ENCODE results near the gene IL1RAP. TPM values are rescaled to one million over a fixed set of nuclear protein-coding genes. Genes with fewer than 3 reads are reported as not detected.

Gene IL1RAP
- total and polyA plus RNA-seq, 2 experiments from 2014 or later: 3.6 to 5.0 TPM

DNA sequence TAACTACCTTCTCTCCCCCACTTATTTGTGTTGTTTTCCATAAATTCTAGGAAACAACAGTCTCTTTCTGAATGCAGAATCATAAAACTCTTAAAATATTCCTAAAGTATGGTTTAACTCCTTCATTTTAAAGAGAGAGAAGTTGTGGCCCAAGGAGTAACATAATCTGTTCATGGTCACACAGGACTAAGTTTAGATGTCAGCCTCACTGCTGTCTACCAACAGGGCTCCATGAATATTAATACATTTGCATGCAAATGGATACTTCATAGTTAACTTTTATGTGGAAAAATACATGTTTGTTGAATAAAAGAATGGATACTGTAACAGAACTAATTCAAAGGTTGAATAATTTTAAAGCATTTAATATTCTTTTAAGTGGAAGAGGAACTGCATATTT, 18.5 kb upstream of the IL1RAP start:
- Histone ChIP-seq H2AFZ (no peak overlapping the region), H3K27ac (ENCODE audit: low read depth) (no peak overlapping the region), H3K4me3 (no peak overlapping the region), H3F3A (replicated peaks; ENCODE audit: low read depth) (no peaks in the 10 kb centered on the region), H3K4me1 (ENCODE audit: insufficient read depth) (no peaks in the 10 kb centered on the region), H3K27me3 (ENCODE audit: insufficient read depth) (no peaks in the 10 kb centered on the region), H3K36me3 (ENCODE audit: insufficient read depth) (no peaks in the 10 kb centered on the region), H4K20me1 (replicated peaks; ENCODE audit: insufficient read depth) (no peaks in the 10 kb centered on the region), H3K4me2 (no peak overlapping the region), H3K9me2 (ENCODE audit: insufficient read depth) (no peaks in the 10 kb centered on the region), H3K79me2 (replicated peaks; ENCODE audit: insufficient read depth) (no peaks in the 10 kb centered on the region)
- H3K4me1 Mint-ChIP-seq: peaks cover 10% of the 10 kb centered on the region
- H3K4me3 Mint-ChIP-seq: no peak overlapping the region
- ATAC-seq (no peak), DNase-seq (ENCODE audit: low spot score) (no peak)
- H3K27ac Mint-ChIP-seq: no peak overlapping the region
- TF ChIP-seq, protein P1, sequence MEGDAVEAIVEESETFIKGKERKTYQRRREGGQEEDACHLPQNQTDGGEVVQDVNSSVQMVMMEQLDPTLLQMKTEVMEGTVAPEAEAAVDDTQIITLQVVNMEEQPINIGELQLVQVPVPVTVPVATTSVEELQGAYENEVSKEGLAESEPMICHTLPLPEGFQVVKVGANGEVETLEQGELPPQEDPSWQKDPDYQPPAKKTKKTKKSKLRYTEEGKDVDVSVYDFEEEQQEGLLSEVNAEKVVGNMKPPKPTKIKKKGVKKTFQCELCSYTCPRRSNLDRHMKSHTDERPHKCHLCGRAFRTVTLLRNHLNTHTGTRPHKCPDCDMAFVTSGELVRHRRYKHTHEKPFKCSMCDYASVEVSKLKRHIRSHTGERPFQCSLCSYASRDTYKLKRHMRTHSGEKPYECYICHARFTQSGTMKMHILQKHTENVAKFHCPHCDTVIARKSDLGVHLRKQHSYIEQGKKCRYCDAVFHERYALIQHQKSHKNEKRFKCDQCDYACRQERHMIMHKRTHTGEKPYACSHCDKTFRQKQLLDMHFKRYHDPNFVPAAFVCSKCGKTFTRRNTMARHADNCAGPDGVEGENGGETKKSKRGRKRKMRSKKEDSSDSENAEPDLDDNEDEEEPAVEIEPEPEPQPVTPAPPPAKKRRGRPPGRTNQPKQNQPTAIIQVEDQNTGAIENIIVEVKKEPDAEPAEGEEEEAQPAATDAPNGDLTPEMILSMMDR (conservative IDR thresholded peaks at IDR 0.05; ENCODE audit: low read depth in 2 of 2): no peak
- TF ChIP-seq JUNB (IDR thresholded peaks at IDR 0.05; ENCODE audit: unreplicated experiment) (no peak), CREB1 (CRISPR knock-in tag; IDR thresholded peaks at IDR 0.05; ENCODE audit: low read depth) (no peak), EZH2 (IDR thresholded peaks at IDR 0.05; ENCODE audit: low read depth, unreplicated experiment) (no peak), EZH2phosphoT487 (IDR thresholded peaks at IDR 0.05; ENCODE audit: unreplicated experiment) (no peak), STAT1 (IDR thresholded peaks at IDR 0.05; ENCODE audit: unreplicated experiment) (no peak), NANOG (IDR thresholded peaks at IDR 0.05; ENCODE audit: borderline replicate concordance) (no peak), POLR2AphosphoS5 (IDR thresholded peaks at IDR 0.05; ENCODE audit: low read depth) (no peak), ZNF331 (CRISPR knock-in tag; IDR thresholded peaks at IDR 0.05; ENCODE audit: low read depth) (no peak), ZNF114 (CRISPR knock-in tag; IDR thresholded peaks at IDR 0.05) (no peak)
- TF ChIP-seq, protein P2, sequence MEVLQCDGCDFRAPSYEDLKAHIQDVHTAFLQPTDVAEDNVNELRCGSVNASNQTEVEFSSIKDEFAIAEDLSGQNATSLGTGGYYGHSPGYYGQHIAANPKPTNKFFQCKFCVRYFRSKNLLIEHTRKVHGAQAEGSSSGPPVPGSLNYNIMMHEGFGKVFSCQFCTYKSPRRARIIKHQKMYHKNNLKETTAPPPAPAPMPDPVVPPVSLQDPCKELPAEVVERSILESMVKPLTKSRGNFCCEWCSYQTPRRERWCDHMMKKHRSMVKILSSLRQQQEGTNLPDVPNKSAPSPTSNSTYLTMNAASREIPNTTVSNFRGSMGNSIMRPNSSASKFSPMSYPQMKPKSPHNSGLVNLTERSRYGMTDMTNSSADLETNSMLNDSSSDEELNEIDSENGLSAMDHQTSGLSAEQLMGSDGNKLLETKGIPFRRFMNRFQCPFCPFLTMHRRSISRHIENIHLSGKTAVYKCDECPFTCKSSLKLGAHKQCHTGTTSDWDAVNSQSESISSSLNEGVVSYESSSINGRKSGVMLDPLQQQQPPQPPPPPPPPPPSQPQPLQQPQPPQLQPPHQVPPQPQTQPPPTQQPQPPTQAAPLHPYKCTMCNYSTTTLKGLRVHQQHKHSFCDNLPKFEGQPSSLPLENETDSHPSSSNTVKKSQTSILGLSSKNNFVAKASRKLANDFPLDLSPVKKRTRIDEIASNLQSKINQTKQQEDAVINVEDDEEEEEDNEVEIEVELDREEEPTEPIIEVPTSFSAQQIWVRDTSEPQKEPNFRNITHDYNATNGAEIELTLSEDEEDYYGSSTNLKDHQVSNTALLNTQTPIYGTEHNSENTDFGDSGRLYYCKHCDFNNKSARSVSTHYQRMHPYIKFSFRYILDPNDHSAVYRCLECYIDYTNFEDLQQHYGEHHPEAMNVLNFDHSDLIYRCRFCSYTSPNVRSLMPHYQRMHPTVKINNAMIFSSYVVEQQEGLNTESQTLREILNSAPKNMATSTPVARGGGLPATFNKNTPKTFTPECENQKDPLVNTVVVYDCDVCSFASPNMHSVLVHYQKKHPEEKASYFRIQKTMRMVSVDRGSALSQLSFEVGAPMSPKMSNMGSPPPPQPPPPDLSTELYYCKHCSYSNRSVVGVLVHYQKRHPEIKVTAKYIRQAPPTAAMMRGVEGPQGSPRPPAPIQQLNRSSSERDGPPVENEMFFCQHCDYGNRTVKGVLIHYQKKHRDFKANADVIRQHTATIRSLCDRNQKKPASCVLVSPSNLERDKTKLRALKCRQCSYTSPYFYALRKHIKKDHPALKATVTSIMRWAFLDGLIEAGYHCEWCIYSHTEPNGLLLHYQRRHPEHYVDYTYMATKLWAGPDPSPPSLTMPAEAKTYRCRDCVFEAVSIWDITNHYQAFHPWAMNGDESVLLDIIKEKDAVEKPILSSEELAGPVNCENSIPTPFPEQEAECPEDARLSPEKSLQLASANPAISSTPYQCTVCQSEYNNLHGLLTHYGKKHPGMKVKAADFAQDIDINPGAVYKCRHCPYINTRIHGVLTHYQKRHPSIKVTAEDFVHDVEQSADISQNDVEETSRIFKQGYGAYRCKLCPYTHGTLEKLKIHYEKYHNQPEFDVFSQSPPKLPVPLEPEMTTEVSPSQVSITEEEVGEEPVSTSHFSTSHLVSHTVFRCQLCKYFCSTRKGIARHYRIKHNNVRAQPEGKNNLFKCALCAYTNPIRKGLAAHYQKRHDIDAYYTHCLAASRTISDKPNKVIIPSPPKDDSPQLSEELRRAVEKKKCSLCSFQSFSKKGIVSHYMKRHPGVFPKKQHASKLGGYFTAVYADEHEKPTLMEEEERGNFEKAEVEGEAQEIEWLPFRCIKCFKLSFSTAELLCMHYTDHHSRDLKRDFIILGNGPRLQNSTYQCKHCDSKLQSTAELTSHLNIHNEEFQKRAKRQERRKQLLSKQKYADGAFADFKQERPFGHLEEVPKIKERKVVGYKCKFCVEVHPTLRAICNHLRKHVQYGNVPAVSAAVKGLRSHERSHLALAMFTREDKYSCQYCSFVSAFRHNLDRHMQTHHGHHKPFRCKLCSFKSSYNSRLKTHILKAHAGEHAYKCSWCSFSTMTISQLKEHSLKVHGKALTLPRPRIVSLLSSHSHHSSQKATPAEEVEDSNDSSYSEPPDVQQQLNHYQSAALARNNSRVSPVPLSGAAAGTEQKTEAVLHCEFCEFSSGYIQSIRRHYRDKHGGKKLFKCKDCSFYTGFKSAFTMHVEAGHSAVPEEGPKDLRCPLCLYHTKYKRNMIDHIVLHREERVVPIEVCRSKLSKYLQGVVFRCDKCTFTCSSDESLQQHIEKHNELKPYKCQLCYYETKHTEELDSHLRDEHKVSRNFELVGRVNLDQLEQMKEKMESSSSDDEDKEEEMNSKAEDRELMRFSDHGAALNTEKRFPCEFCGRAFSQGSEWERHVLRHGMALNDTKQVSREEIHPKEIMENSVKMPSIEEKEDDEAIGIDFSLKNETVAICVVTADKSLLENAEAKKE (CRISPR knock-in tag; IDR thresholded peaks at IDR 0.05): no peak
- TF ChIP-seq, protein P3, sequence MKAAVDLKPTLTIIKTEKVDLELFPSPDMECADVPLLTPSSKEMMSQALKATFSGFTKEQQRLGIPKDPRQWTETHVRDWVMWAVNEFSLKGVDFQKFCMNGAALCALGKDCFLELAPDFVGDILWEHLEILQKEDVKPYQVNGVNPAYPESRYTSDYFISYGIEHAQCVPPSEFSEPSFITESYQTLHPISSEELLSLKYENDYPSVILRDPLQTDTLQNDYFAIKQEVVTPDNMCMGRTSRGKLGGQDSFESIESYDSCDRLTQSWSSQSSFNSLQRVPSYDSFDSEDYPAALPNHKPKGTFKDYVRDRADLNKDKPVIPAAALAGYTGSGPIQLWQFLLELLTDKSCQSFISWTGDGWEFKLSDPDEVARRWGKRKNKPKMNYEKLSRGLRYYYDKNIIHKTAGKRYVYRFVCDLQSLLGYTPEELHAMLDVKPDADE (IDR thresholded peaks at IDR 0.05): no peak
- TF ChIP-seq, protein P4, sequence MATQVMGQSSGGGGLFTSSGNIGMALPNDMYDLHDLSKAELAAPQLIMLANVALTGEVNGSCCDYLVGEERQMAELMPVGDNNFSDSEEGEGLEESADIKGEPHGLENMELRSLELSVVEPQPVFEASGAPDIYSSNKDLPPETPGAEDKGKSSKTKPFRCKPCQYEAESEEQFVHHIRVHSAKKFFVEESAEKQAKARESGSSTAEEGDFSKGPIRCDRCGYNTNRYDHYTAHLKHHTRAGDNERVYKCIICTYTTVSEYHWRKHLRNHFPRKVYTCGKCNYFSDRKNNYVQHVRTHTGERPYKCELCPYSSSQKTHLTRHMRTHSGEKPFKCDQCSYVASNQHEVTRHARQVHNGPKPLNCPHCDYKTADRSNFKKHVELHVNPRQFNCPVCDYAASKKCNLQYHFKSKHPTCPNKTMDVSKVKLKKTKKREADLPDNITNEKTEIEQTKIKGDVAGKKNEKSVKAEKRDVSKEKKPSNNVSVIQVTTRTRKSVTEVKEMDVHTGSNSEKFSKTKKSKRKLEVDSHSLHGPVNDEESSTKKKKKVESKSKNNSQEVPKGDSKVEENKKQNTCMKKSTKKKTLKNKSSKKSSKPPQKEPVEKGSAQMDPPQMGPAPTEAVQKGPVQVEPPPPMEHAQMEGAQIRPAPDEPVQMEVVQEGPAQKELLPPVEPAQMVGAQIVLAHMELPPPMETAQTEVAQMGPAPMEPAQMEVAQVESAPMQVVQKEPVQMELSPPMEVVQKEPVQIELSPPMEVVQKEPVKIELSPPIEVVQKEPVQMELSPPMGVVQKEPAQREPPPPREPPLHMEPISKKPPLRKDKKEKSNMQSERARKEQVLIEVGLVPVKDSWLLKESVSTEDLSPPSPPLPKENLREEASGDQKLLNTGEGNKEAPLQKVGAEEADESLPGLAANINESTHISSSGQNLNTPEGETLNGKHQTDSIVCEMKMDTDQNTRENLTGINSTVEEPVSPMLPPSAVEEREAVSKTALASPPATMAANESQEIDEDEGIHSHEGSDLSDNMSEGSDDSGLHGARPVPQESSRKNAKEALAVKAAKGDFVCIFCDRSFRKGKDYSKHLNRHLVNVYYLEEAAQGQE (IDR thresholded peaks at IDR 0.05; ENCODE audit: unreplicated experiment): no peak
- H3K36me3 Mint-ChIP-seq (ENCODE audit: low read depth): no peaks in the 10 kb centered on the region
- no peaks in the 10 kb centered on the region for H3K27me3 Mint-ChIP-seq (ENCODE audit: insufficient read depth, low read depth, poor library complexity)
- no peaks in the 10 kb centered on the region for H3K9me3 Mint-ChIP-seq
